ENCODE data around the gene HNRNPC. TPM values are rescaled to one million over a fixed set of nuclear protein-coding genes. Genes with fewer than 3 reads are reported as not detected.

HNRNPC gene
- total RNA-seq, 1 donor from 2014 or later, result 715 TPM

Other genes with a start within 250 kb of the HNRNPC start
- gene NDRG2, start 244.4 kb downstream of the HNRNPC start, total RNA-seq, result 2.6 and 4.6 TPM in 2 replicates
- not detected in 2 replicates for gene TPPP2, start 239.2 kb downstream of the HNRNPC start, total RNA-seq
- not detected in 2 replicates for gene RNASE13, start 234.6 kb downstream of the HNRNPC start, total RNA-seq
- not detected in 2 replicates for gene RNASE7, start 227.1 kb downstream of the HNRNPC start, total RNA-seq
- gene RNASE8, start 211.6 kb downstream of the HNRNPC start, total RNA-seq, result not detected in 2 replicates
- not detected in 2 replicates for gene ARHGEF40, start 199.1 kb downstream of the HNRNPC start, total RNA-seq
- gene ZNF219, start 170.8 kb downstream of the HNRNPC start, total RNA-seq, result 4.9 and 6.6 TPM in 2 replicates
- gene TMEM253, start 168.4 kb downstream of the HNRNPC start, total RNA-seq, result 0.63 TPM in 1 of 2 replicates, not detected in the other
- gene OR5AU1, start 113.4 kb downstream of the HNRNPC start, total RNA-seq, result not detected in 2 replicates
- not detected in 2 replicates for gene RPGRIP1, start 10.6 kb upstream of the HNRNPC start, total RNA-seq
- gene SUPT16H, start 114.6 kb upstream of the HNRNPC start, total RNA-seq, result 104 and 111 TPM in 2 replicates
- gene CHD8, start 186.7 kb upstream of the HNRNPC start, total RNA-seq, result 135 and 141 TPM in 2 replicates
- 35.4 and 35.6 TPM in 2 replicates for gene RAB2B, start 207.5 kb upstream of the HNRNPC start, total RNA-seq
- 84.3 and 96.9 TPM in 2 replicates for gene TOX4, start 207.8 kb upstream of the HNRNPC start, total RNA-seq
- 72.8 and 74.0 TPM in 2 replicates for gene METTL3, start 241.9 kb upstream of the HNRNPC start, total RNA-seq

All from T-helper 1 cell treated with Interleukin-12 subunit alpha and Interleukin-12 subunit beta and Interleukin-4 antibody, amounts not matched to agents 30 ng/mL and 1 ng/mL, for 36 hours (primary cell).